A549 (cell line): ENCODE measurements around the gene EIF2B2.

Experiments used
- BHLHE40 ChIP-seq: IDR thresholded peaks from 2 replicates; pipeline ENCODE4 v1.6.1; 2012; ENCODE audit warnings: low read depth, low read length, inconsistent platforms
- CEBPB ChIP-seq, 2 experiments: fragments of >200 bp in 1 of 2; sonication (Bioruptor Twin) in 1 of 2; formaldehyde crosslinking in 1 of 2; IDR thresholded peaks; 2 replicates each; pipeline ENCODE4 v1.6.1; 2012 to 2016
- CHD4 ChIP-seq: fragments of 200-600 bp; sonication (generic); IDR thresholded peaks from 2 replicates; pipeline ENCODE4 v1.6.1; 2016; ENCODE audit warnings: antibody characterized with exemption, mild to moderate bottlenecking, borderline replicate concordance
- EHF ChIP-seq: fragments of 250-450 bp; sonication (Bioruptor Pico); IDR thresholded peaks from 2 replicates; pipeline ENCODE4 v1.5.0; 2020; ENCODE audit warnings: mild to moderate bottlenecking
- EP300 ChIP-seq, 2 experiments: fragments of >200 bp; sonication (Bioruptor Twin); formaldehyde crosslinking; IDR thresholded peaks; 2 replicates in 1 of 2; 3 replicates in 1 of 2; pipeline ENCODE4 v1.6.1; 2016 to 2017
- HEYL ChIP-seq: fragments of 250-450 bp; sonication (Bioruptor Pico); IDR thresholded peaks from 2 replicates; pipeline ENCODE4 v1.8.0; 2021; ENCODE audit warnings: mild to moderate bottlenecking, moderate library complexity
- JUN ChIP-seq, 2 experiments: fragments of >200 bp; sonication (Bioruptor Twin); formaldehyde crosslinking; IDR thresholded peaks; 2 replicates in 1 of 2; 3 replicates in 1 of 2; pipeline ENCODE4 v1.6.1; 2016 to 2017
- MAX ChIP-seq: IDR thresholded peaks from 2 replicates; pipeline ENCODE4 v1.6.1; 2012
- NR3C1 ChIP-seq: fragments of >200 bp; sonication (Bioruptor Twin); formaldehyde crosslinking; IDR thresholded peaks from 3 replicates; pipeline ENCODE4 v1.6.1; 2017
- POLR2A ChIP-seq: IDR thresholded peaks from 2 replicates; pipeline ENCODE4 v1.6.1; 2012; ENCODE audit warnings: mild to moderate bottlenecking, low read length
- POLR2AphosphoS2 ChIP-seq: conservative IDR thresholded peaks from 2 replicates; pipeline ENCODE4 v1.6.1; 2012; ENCODE audit warnings: low read length, improper control_type of control experiment, inconsistent platforms
- RAD21 ChIP-seq, 2 experiments: fragments of >200 bp in 1 of 2; sonication (Bioruptor Twin) in 1 of 2; formaldehyde crosslinking in 1 of 2; IDR thresholded peaks in 1 of 2; conservative IDR thresholded peaks in 1 of 2; 2 replicates in 1 of 2; 3 replicates in 1 of 2; pipeline ENCODE4 v1.6.1; 2012 to 2018; ENCODE audit warnings: inconsistent platforms in 1 of 2
- ZSCAN20 ChIP-seq: fragments of 250-450 bp; sonication (Bioruptor Pico); IDR thresholded peaks from 2 replicates; pipeline ENCODE4 v1.8.0; 2022; ENCODE audit warnings: mild to moderate bottlenecking, moderate library complexity
- TF ChIP-seq, protein P1 (sequence below): fragments of >200 bp; sonication (Bioruptor Twin); formaldehyde crosslinking; IDR thresholded peaks from 3 replicates; pipeline ENCODE4 v1.5.1; 2016

- TF ChIP-seq JUN (IDR thresholded peaks at IDR 0.05) (no peak), POLR2A (no peak), EP300 (IDR thresholded peaks at IDR 0.05) (no peak), HEYL (CRISPR knock-in tag) (no peak), CEBPB (IDR thresholded peaks at IDR 0.05) (no peak), RAD21 (conservative IDR thresholded peaks at IDR 0.05 in 1 of 2, IDR thresholded peaks at IDR 0.05 in 1 of 2) (no peak), NR3C1 (no peak), POLR2AphosphoS2 (no peak), BHLHE40 (no peak), MAX (no peak), ZSCAN20 (no peak), EHF (no peak), CHD4 (no peak)
- TF ChIP-seq, protein P1, sequence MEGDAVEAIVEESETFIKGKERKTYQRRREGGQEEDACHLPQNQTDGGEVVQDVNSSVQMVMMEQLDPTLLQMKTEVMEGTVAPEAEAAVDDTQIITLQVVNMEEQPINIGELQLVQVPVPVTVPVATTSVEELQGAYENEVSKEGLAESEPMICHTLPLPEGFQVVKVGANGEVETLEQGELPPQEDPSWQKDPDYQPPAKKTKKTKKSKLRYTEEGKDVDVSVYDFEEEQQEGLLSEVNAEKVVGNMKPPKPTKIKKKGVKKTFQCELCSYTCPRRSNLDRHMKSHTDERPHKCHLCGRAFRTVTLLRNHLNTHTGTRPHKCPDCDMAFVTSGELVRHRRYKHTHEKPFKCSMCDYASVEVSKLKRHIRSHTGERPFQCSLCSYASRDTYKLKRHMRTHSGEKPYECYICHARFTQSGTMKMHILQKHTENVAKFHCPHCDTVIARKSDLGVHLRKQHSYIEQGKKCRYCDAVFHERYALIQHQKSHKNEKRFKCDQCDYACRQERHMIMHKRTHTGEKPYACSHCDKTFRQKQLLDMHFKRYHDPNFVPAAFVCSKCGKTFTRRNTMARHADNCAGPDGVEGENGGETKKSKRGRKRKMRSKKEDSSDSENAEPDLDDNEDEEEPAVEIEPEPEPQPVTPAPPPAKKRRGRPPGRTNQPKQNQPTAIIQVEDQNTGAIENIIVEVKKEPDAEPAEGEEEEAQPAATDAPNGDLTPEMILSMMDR = no peak
Observed at GRCh38 chr14:74979029-74979428, 23.7 kb upstream of the EIF2B2 start.
